Pons (tissue), 1 donor: ENCODE results near the gene BBX.
A peak's percentile ranks its signal among the peaks of the same experiment; 100 is the strongest.
"Not testable (repeated sequence)": the region's sequence is repeated elsewhere in the genome, so short reads cannot be mapped to it uniquely, and the experiment has no call there.

Experiments
- DNase-seq: peaks from one replicate; pipeline ENCODE4 v3.0.0-alpha.2; 2016; ENCODE audit warnings: low spot score

BBX gene

GRCh38 chr3:107685383-107685782 is 162.6 kb downstream of the BBX start:
- DNase-seq: no peak

- no peak for DNase-seq
Observed at GRCh38 chr3:107687056-107687581, 164.4 kb downstream of the BBX start.

DNA sequence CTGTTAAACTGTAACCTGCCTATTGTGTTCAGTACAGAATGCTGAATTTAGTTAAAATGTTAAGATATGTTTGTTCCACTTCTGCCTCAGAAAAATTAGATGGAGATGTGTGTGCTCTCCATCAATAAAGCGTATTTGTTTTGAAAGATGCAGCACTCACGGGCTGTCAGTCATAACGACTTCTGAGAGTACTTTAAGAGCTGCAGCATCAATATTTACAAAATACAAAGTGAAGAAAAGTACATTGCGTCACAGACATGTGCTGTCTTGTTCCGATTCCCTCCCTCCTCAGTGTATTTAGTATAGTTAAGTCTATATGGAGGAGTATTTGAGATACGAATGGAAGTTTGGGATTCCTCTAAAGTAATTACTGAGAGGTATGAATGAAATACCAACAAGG is 166.6 kb downstream of the BBX start:
- DNase-seq: no peak

DNA sequence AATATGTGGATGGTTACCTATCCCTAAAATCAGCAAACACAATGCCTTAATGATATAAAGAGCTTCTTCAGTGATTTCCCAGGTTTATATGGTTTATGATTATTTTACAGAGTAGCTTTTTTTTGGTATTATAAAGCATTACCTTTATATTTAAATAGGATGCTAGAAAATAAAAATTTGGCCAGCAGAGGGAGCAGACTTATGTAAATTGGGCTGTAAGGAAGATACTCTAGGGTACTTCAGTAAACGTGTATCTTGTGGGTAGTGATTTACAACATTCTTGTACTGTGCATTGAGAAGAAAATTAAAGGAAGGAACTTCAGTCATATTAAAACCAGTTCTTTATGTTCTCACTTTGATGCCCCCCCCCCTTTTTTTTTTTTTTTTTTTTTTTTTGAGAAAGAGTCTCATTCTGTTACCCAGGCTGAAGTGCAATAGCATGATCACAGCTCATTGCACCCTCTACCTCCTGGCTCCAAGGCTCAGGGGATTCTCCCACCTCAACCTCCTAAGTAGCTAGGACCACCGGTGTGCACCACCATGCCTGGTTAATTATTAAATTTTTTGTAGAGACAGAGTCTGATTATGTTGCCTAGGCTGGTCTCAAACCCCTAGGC is 167.9 kb downstream of the BBX start:
- DNase-seq: peak; percentile 84

GRCh38 chr3:107691984-107692383 is 169.2 kb downstream of the BBX start:
- DNase-seq: not testable (repeated sequence)

DNA sequence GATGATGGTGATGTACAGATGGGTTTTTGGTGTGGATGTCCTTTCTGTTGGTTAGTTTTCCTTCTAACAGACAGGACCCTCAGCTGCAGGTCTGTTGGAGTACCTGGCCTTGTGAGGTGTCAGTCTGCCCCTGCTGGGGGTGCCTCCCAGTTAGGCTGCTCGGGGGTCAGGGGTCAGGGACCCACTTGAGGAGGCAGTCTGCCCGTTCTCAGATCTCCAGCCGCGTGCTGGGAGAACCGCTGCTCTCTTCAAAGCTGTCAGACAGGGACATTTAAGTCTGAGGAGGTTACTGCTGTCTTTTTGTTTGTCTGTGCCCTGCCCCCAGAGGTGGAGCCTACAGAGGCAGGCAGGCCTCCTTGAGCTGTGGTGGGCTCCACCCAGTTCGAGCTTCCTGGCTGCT is 174.6 kb downstream of the BBX start:
- not testable (repeated sequence) for DNase-seq

DNA sequence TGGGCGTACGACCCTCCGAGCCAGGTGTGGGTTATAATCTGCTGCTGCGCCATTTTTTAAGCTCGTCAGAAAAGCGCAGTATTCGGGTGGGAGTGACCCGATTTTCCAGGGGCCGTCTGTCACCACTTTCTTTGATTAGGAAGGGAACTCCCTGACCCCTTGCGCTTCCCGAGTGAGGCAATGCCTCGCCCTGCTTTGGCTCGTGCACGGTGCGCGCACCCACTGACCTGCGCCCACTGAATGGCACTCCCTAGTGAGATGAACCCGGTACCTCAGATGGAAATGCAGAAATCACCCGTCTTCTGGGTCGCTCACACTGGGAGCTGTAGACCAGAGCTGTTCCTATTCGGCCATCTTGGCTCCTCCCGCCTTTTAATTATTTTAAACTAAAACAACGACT is 175.1 kb downstream of the BBX start:
- DNase-seq: not testable (repeated sequence)

- DNase-seq: no peak
Observed at GRCh38 chr3:107699682-107700081, 176.9 kb downstream of the BBX start.

- DNase-seq: no peak
Observed at GRCh38 chr3:107701299-107701698, 178.5 kb downstream of the BBX start.

DNA sequence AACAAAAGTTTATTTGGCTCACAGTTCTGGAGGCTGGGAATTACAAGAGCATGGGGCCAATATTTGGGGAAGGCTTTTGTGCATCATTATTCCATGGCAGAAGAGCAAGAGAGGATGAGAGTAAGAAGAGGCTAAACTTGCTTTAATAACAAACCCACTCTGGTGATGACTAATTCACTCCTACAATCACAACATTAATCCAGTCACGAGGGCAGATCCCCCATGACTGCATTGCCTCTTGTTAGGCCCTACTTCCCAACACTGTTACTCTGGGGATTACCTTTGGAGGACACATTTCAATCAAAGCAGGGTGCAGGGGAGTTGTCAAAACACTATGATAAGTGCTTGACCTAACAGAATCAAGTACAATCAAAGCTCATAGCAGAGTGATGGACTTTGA is 181.7 kb downstream of the BBX start:
- DNase-seq: no peak

GRCh38 chr3:107705046-107705445 is 182.3 kb downstream of the BBX start:
- no peak for DNase-seq

- peak; percentile 64 for DNase-seq
Observed at GRCh38 chr3:107710851-107711250, 188.1 kb downstream of the BBX start.

GRCh38 chr3:107716734-107717133 is 194.0 kb downstream of the BBX start:
- DNase-seq: no peak

DNA sequence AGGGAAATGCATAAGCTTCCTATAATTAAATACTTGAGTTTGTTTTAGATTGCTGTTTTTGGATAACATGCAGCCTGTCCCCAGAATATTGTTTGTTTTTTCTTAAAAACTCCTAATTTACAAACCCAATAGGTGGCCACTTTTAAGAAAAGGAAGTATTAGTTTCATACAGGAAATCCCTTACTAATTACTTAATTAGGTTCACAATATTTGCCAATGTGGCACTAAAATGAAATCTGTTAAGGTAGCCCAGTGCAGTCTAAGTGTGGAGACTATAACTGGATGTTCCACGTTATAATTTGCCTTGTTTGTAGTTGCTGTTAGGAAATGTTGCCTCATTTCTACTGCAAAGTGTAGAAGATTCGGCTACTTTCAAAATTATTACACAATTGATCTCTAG is 195.8 kb downstream of the BBX start:
- no peak for DNase-seq

GRCh38 chr3:107727102-107727501 is 204.3 kb downstream of the BBX start:
- DNase-seq: no peak

DNA sequence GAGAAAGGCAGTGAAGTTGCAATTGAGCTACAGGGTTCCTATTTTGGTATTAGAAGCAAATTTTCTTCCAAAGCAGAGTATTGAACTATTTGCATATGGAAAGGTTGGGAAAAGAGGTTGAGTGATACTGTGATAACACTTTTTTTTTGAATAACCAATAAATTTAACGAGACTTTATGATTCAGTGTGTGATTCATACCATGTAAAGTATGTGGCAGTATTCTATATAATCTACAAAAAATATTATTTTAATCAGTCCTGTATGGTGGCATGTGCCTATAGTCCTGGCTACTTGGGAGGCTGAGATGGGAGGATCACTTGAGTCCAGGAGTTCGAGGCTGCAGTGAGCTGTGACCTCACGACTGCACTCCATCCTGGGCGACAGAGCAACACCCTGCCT is 206.9 kb downstream of the BBX start:
- DNase-seq: no peak

- DNase-seq: no peak
Observed at GRCh38 chr3:107734317-107734716, 211.6 kb downstream of the BBX start.

- no peak for DNase-seq
Observed at GRCh38 chr3:107737914-107738313, 215.2 kb downstream of the BBX start.

GRCh38 chr3:107738486-107739183 is 215.9 kb downstream of the BBX start:
- DNase-seq: no peak

GRCh38 chr3:107739227-107739626 is 216.5 kb downstream of the BBX start:
- DNase-seq: no peak

- DNase-seq: peak; percentile 78
Observed at GRCh38 chr3:107740992-107741896, 218.5 kb downstream of the BBX start.

DNA sequence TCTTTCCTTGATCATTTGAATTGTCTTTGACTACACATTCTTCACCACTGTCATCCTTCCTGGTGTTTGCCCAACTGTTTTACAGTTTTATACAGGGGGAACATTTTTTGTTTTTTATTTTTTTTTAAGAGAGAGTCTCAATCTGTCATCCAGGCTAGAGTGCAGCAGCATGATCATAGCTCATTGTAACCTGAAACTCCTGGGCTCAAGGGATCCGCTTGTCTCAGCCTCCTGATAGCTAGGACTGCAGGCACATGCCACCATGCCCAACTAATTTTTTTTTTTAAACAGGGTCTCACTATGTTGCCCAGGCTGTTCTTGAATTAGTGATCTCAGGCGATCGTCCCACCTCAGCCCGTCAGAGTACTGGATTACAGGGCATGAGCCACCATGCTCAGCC is 222.6 kb downstream of the BBX start:
- no peak for DNase-seq
